B cell (primary cell): ENCODE data around the gene SLC43A1. TPM values are rescaled to one million over a fixed set of nuclear protein-coding genes. Genes with fewer than 3 reads are reported as not detected.

Experiments
- ATAC-seq: fragments of 200-7000 bp; cut with Tn5 transposase; one replicate; pipeline ENCODE4 v1.10.0; 2021; ENCODE audit warnings: low read depth, mild to moderate bottlenecking, moderate number of reproducible peaks, moderate library complexity
- CTCF ChIA-PET: fragments of 350-600 bp; sonication (Branson Sonifier 250); formaldehyde crosslinking; loops from one replicate; lab custom pipeline; 2021; ENCODE audit warnings: antibody characterized with exemption, inconsistent platforms; lab: Charles Lee
- POLR2A ChIA-PET: fragments of 350-600 bp; sonication (Branson Sonifier 250); formaldehyde crosslinking; loops from one replicate; lab custom pipeline; 2021; ENCODE audit warnings: antibody characterized with exemption; lab: Charles Lee
- DNase-seq: peaks from one replicate; pipeline ENCODE4 v3.0.0; 2013
- H2AFZ ChIP-seq: 2 replicates; pipeline ENCODE4 v1.6.1; 2012; ENCODE audit warnings: mild to moderate bottlenecking, low read depth, low read length; ENCODE audit not compliant: insufficient read depth, poor library complexity, severe bottlenecking
- H3K27ac ChIP-seq, 2 donors: 1 replicate in 1 of 2; 2 replicates in 1 of 2; pipeline ENCODE4 v1.5.1; 2012 to 2013; ENCODE audit warnings: low read length in 2 of 2, mild to moderate bottlenecking in 2 of 2, moderate library complexity in 1 of 2
- H3K27me3 ChIP-seq, 4 experiments: fragments of 200-600 bp in 1 of 4; sonication (generic) in 1 of 4; replicated peaks in 1 of 4; 1 replicate in 2 of 4; 2 replicates in 2 of 4; pipeline versions ENCODE4 v1.6.1 to v1.7.0; 2013 to 2016; ENCODE audit warnings: low read length in 3 of 4, mild to moderate bottlenecking in 2 of 4, mixed read lengths in 1 of 4, moderate library complexity in 1 of 4; ENCODE audit not compliant: insufficient read depth in 4 of 4, control insufficient read depth in 3 of 4; ENCODE audit errors: control extremely low read depth in 1 of 4
- H3K36me3 ChIP-seq, 2 experiments: replicated peaks in 1 of 2; 1 replicate in 1 of 2; 2 replicates in 1 of 2; pipeline versions ENCODE4 v1.6.1 to v1.7.1; 2013; ENCODE audit warnings: low read length in 1 of 2; ENCODE audit not compliant: insufficient read depth in 2 of 2, control insufficient read depth in 1 of 2; ENCODE audit errors: control extremely low read depth in 1 of 2, extremely low read depth in 1 of 2
- H3K4me1 ChIP-seq, 2 donors: fragments of 200-600 bp in 1 of 2; sonication (generic) in 1 of 2; 1 replicate in 1 of 2; 2 replicates in 1 of 2; pipeline versions ENCODE4 v1.5.1 to v1.6.1; 2013 to 2017; ENCODE audit warnings: low read length in 2 of 2; ENCODE audit not compliant: control insufficient read depth in 2 of 2, insufficient read depth in 2 of 2
- H3K4me2 ChIP-seq: replicated peaks from 2 replicates; pipeline ENCODE3; 2012; ENCODE audit warnings: mild to moderate bottlenecking, low read depth, low read length; ENCODE audit not compliant: poor library complexity, severe bottlenecking
- H3K4me3 ChIP-seq, 5 experiments: fragments of 200-600 bp in 1 of 5; sonication (generic) in 1 of 5; 1 replicate in 3 of 5; 2 replicates in 2 of 5; pipeline versions ENCODE4 v1.5.1 to v1.7.0; 2011 to 2016; ENCODE audit warnings: low read length in 4 of 5, mild to moderate bottlenecking in 4 of 5, low read depth in 2 of 5, control low read depth in 1 of 5, moderate library complexity in 1 of 5; ENCODE audit not compliant: insufficient read depth in 1 of 5; ENCODE audit errors: control extremely low read depth in 1 of 5, extremely low read depth in 1 of 5
- H3K79me2 ChIP-seq: fragments of 200-600 bp; sonication (generic); one replicate; pipeline ENCODE4 v1.6.0; 2016; ENCODE audit warnings: low read length; ENCODE audit not compliant: control insufficient read depth, insufficient read depth
- H3K9ac ChIP-seq: fragments of 200-600 bp; sonication (generic); 2 replicates; pipeline ENCODE4 v1.6.1; 2017; ENCODE audit warnings: mild to moderate bottlenecking, low read length, moderate library complexity
- H3K9me3 ChIP-seq, 3 donors: one replicate each; pipeline versions ENCODE4 v1.6.1 to v1.7.1; 2013; ENCODE audit warnings: low read length in 2 of 3; ENCODE audit not compliant: control insufficient read depth in 2 of 3, insufficient read depth in 1 of 3; ENCODE audit errors: control extremely low read depth in 1 of 3
- H4K20me1 ChIP-seq: 2 replicates; pipeline ENCODE4 v1.6.0; 2012; ENCODE audit warnings: mild to moderate bottlenecking, low read length; ENCODE audit not compliant: insufficient read depth, control insufficient read depth, poor library complexity, severe bottlenecking
- H3K27ac Mint-ChIP-seq: one replicate; pipeline ENCODE4 v1.8.0; 2021; ENCODE audit warnings: mixed read lengths
- H3K27me3 Mint-ChIP-seq: one replicate; pipeline ENCODE4 v1.8.0; 2021; ENCODE audit warnings: mixed read lengths
- H3K4me1 Mint-ChIP-seq: one replicate; pipeline ENCODE4 v1.8.0; 2021; ENCODE audit warnings: mixed read lengths
- H3K4me3 Mint-ChIP-seq: one replicate; pipeline ENCODE4 v1.8.0; 2021; ENCODE audit warnings: mixed read lengths
- H3K9me3 Mint-ChIP-seq: one replicate; pipeline ENCODE4 v1.8.0; 2022; ENCODE audit warnings: mixed read lengths; ENCODE audit not compliant: insufficient read depth
- CTCF ChIP-seq: fragments of 200-600 bp; IDR thresholded peaks from one replicate; pipeline ENCODE4 v1.8.0; 2022; ENCODE audit warnings: antibody characterized with exemption, mild to moderate bottlenecking
- EZH2 ChIP-seq: IDR thresholded peaks from 2 replicates; pipeline ENCODE4 v1.6.1; 2012; ENCODE audit warnings: borderline replicate concordance, low read depth, mild to moderate bottlenecking, moderate library complexity, low read length; ENCODE audit not compliant: insufficient read depth, poor library complexity, severe bottlenecking
- WGBS: methylation state at CpG from one replicate; pipeline ENCODE4 v1.1.5; 2013; ENCODE audit warnings: missing lambda C conversion rate; ENCODE audit not compliant: insufficient coverage; 5-methylcytosine and 5-hydroxymethylcytosine counted together
- intact Hi-C: fragments of 100-400 bp; cut with micrococcal nuclease; formaldehyde crosslinking; loops from one replicate; pipeline ENCODE4 v1.10.0; 2022
- polyA plus RNA-seq: library from polyadenylated mRNA; depleted of rRNA; stranded (reverse); fragments of >200 nt; gene quantifications from 2 replicates; pipeline ENCODE4 v1.2.3, GENCODE V29; 2012
- total RNA-seq, 2 donors: library from RNA; stranded (reverse); fragments of 120-200 nt in 1 of 2; gene quantifications; 1 replicate in 1 of 2; 2 replicates in 1 of 2; pipeline versions ENCODE4 v1.2.3 to v1.2.4, GENCODE V29; 2013 to 2022

Gene SLC43A1
- total and polyA plus RNA-seq, 2 donors (not counting 1 experiment from before 2014, with no cell fraction given) = 3.7 to 6.4 TPM

GRCh38 chr11:57521116-57521515 is 5.6 kb upstream of the SLC43A1 start:
- intact Hi-C loops = no loop called here
- no peak overlapping the region for H3K27ac ChIP-seq
- no peaks in the 10 kb centered on the region for H4K20me1 ChIP-seq
- ATAC-seq = no peak
- TF ChIP-seq EZH2 (no peak), CTCF (no peak)
- peaks cover 2% of the 10 kb centered on the region for H3K4me1 Mint-ChIP-seq
- no peak overlapping the region for H3K9ac ChIP-seq
- no peaks in the 10 kb centered on the region for H3K27me3 ChIP-seq
- H3K79me2 ChIP-seq = no peaks in the 10 kb centered on the region
- no peak overlapping the region for H3K4me3 Mint-ChIP-seq
- DNase-seq = no peak
- no peaks in the 10 kb centered on the region for H3K36me3 ChIP-seq
- H2AFZ ChIP-seq = no peak overlapping the region
- no peak overlapping the region for H3K4me3 ChIP-seq
- H3K27ac Mint-ChIP-seq = no peak overlapping the region
- ChIA-PET CTCF (interaction anchor here (0.8 to 3.6 kb wide), 5 partner anchors 22 to 90 kb away, joined by 3 to 24 read pairs (median 4); no protein-coding TSS in a partner anchor), POLR2A (no interaction called here)
- H3K27me3 Mint-ChIP-seq = no peaks in the 10 kb centered on the region
- peaks cover 1 to 2% of the 10 kb centered on the region in 2 donors for H3K4me1 ChIP-seq
- no peaks in the 10 kb centered on the region for H3K9me3 ChIP-seq
- H3K4me2 ChIP-seq = no peak overlapping the region
- WGBS = no CpG with 5 or more reads among the region's 2 CpGs
- H3K9me3 Mint-ChIP-seq = no peaks in the 10 kb centered on the region

- peak overlapping the region; percentile 97 for H3K4me3 Mint-ChIP-seq
- ChIA-PET CTCF (interaction anchor here (0.7 to 6.6 kb wide), 7 partner anchors 11 to 128 kb away, joined by 3 to 98 read pairs (median 6); partner anchors contain the start of gene TIMM10), POLR2A (interaction anchor here (0.6 to 1.3 kb wide), 4 partner anchors 11 to 360 kb away, joined by 3 to 4 read pairs (median 3); no protein-coding TSS in a partner anchor)
- Histone ChIP-seq H3K36me3 (no peaks in the 10 kb centered on the region), H3K27ac (peak overlapping the region in 1 of 2 donors; percentile 34), H3K4me3 (peak overlapping the region in 4 of 5 experiments; percentile 60 to 93 (median 82)), H3K4me1 (peaks cover 6 to 22% of the 10 kb centered on the region in 2 donors), H3K9me3 (no peaks in the 10 kb centered on the region), H2AFZ (peak overlapping the region; percentile 98), H3K27me3 (no peaks in the 10 kb centered on the region), H3K79me2 (no peaks in the 10 kb centered on the region), H3K9ac (peak overlapping the region; percentile 81), H4K20me1 (no peaks in the 10 kb centered on the region), H3K4me2 (peak overlapping the region; percentile 97)
- no peaks in the 10 kb centered on the region for H3K27me3 Mint-ChIP-seq
- no peak for DNase-seq
- no peaks in the 10 kb centered on the region for H3K9me3 Mint-ChIP-seq
- WGBS = 0% methylated on average over 2 of the region's 5 CpGs
- H3K27ac Mint-ChIP-seq = peak overlapping the region; percentile 67
- intact Hi-C loops = loop anchor here (5.0 kb wide), 1 partner anchor 34 kb away; no protein-coding TSS in a partner anchor
- H3K4me1 Mint-ChIP-seq = peaks cover 30% of the 10 kb centered on the region
- no peak for TF ChIP-seq EZH2
- TF ChIP-seq CTCF = no peak
- ATAC-seq = no peak
Measured at GRCh38 chr11:57516061-57516443, 550 bp upstream of the SLC43A1 start.
